HG02610 (cell line): ENCODE measurements around the gene PRAF2.

Source experiments
- ATAC-seq: cut with Tn5 transposase; IDR thresholded peaks from one replicate; pipeline ENCODE4 v1.9.1; 2021; ENCODE audit warnings: mild to moderate bottlenecking, moderate library complexity; ENCODE audit not compliant: unreplicated experiment

Gene PRAF2

GRCh38 chrX:49075347-49075746, 1.5 kb upstream of the PRAF2 start:
- ATAC-seq, result no peak

GRCh38 chrX:49072712-49073095, 1.1 kb downstream of the PRAF2 start:
- ATAC-seq, result no peak

GRCh38 chrX:49071877-49072711, 1.7 kb downstream of the PRAF2 start:
- ATAC-seq, result no peak

- no peak for ATAC-seq
Measured at GRCh38 chrX:49070988-49071387, 2.8 kb downstream of the PRAF2 start.

GRCh38 chrX:49069038-49069437, 4.8 kb downstream of the PRAF2 start:
- no peak for ATAC-seq

GRCh38 chrX:49067285-49068120, 6.3 kb downstream of the PRAF2 start:
- no peak for ATAC-seq

GRCh38 chrX:49066690-49067089, 7.1 kb downstream of the PRAF2 start:
- no peak for ATAC-seq

GRCh38 chrX:49066278-49066677, 7.5 kb downstream of the PRAF2 start:
- no peak for ATAC-seq

GRCh38 chrX:49064735-49065134, 9.1 kb downstream of the PRAF2 start:
- no peak for ATAC-seq

GRCh38 chrX:49064303-49064702, 9.5 kb downstream of the PRAF2 start:
- no peak for ATAC-seq

GRCh38 chrX:49063715-49064114, 10.1 kb downstream of the PRAF2 start:
- ATAC-seq, result no peak

- no peak for ATAC-seq
Measured at GRCh38 chrX:49061916-49062315, 11.9 kb downstream of the PRAF2 start.

- no peak for ATAC-seq
Measured at GRCh38 chrX:49061490-49061889, 12.3 kb downstream of the PRAF2 start.

GRCh38 chrX:49060914-49061313, 12.9 kb downstream of the PRAF2 start:
- no peak for ATAC-seq

- ATAC-seq, result no peak
Measured at GRCh38 chrX:49059681-49060085, 14.1 kb downstream of the PRAF2 start.

- ATAC-seq, result no peak
Measured at GRCh38 chrX:49059201-49059600, 14.6 kb downstream of the PRAF2 start.

- no peak for ATAC-seq
Measured at GRCh38 chrX:49058794-49059193, 15.0 kb downstream of the PRAF2 start, which contains the start of gene CCDC120. TSS of gene CCDC120 (plus strand) at chrX:49058999. CDS start at chrX:49062042, 3,043 bp downstream.

GRCh38 chrX:49054073-49054762, 19.6 kb downstream of the PRAF2 start:
- ATAC-seq, result no peak

GRCh38 chrX:49053223-49054072, 20.4 kb downstream of the PRAF2 start:
- ATAC-seq, result peak; percentile 45

GRCh38 chrX:49043987-49044281, 29.9 kb downstream of the PRAF2 start:
- no peak for ATAC-seq
